Kidney (tissue), 14 donors: ENCODE data around the gene SASH1. TPM values are rescaled to one million over a fixed set of nuclear protein-coding genes. Genes with fewer than 3 reads are reported as not detected.

Experiments used
- DNase-seq, 5 donors: peaks; one replicate each; pipeline ENCODE4 v3.0.0-alpha.2; 2013 to 2020
- FAIRE-seq: peaks from 2 replicates; lab custom pipeline; 2012; peaks lifted over from hg19 to GRCh38; lab: Jason Lieb, UNC
- H3K27ac ChIP-seq, 2 donors: one replicate each; pipeline ENCODE4 v1.7.0; 2013; ENCODE audit warnings: low read depth in 2 of 2, low read length in 2 of 2, inconsistent platforms in 1 of 2
- H3K27me3 ChIP-seq: one replicate; pipeline ENCODE4 v1.7.1; 2013; ENCODE audit warnings: low read length, inconsistent platforms; ENCODE audit not compliant: control insufficient read depth, insufficient read depth
- H3K36me3 ChIP-seq, 3 donors: one replicate each; pipeline versions ENCODE4 v1.7.0 to v1.7.1; 2013; ENCODE audit warnings: low read length in 3 of 3, control low read depth in 1 of 3, inconsistent platforms in 1 of 3; ENCODE audit not compliant: insufficient read depth in 3 of 3, control insufficient read depth in 2 of 3
- H3K4me1 ChIP-seq, 3 donors: one replicate each; pipeline versions ENCODE4 v1.7.0 to v1.7.1; 2013; ENCODE audit warnings: low read length in 3 of 3, inconsistent platforms in 1 of 3, low read depth in 1 of 3; ENCODE audit not compliant: control insufficient read depth in 2 of 3, insufficient read depth in 2 of 3
- H3K4me3 ChIP-seq, 3 donors: one replicate each; pipeline versions ENCODE4 v1.7.0 to v1.8.1; 2013; ENCODE audit warnings: low read length in 3 of 3, control low read depth in 1 of 3, inconsistent platforms in 1 of 3
- H3K9ac ChIP-seq, 3 donors: one replicate each; pipeline versions ENCODE4 v1.7.0 to v1.7.1; 2013; ENCODE audit warnings: low read length in 3 of 3, control low read depth in 1 of 3, inconsistent platforms in 1 of 3
- H3K9me3 ChIP-seq, 3 donors: one replicate each; pipeline versions ENCODE4 v1.7.0 to v1.7.1; 2013; ENCODE audit warnings: low read length in 3 of 3, control low read depth in 1 of 3, inconsistent platforms in 1 of 3; ENCODE audit not compliant: control insufficient read depth in 2 of 3, insufficient read depth in 1 of 3
- intact Hi-C: fragments of 100-400 bp; cut with DNase I; formaldehyde crosslinking; loops from one replicate; pipeline ENCODE4 v1.11.1; 2022
- polyA plus RNA-seq: library from polyadenylated mRNA; stranded (reverse); fragments of 350-450 nt; fragmentation: Illumina TruSeq; extraction: RNeasy Lipid Tissue Mini Kit (QIAGEN cat#74804); gene quantifications from one replicate; pipeline ENCODE4 v1.2.3, GENCODE V29; 2014; ENCODE audit warnings: low read depth, low replicate concordance; ENCODE audit not compliant: insufficient read depth
- total RNA-seq: library from RNA; stranded (reverse); fragmentation: NEBNext Ultra II Directional; extraction: Animal tissue kit (Norgen Biotek cat#: 25700); gene quantifications from one replicate; pipeline ENCODE4 v1.2.1, GENCODE V29; 2021
- TF ChIP-seq, protein P1 (sequence below): IDR thresholded peaks from 3 replicates; pipeline ENCODE4 v1.5.1; 2012; ENCODE audit warnings: mild to moderate bottlenecking, moderate library complexity, borderline replicate concordance; ENCODE audit not compliant: insufficient read depth; ENCODE audit errors: extremely low read depth
- donor health status: control.
- donor health status: control.
- donor health status: control.
- donor health status: control.
- donor health status: control.
- donor health status: DM: yes; HTN: yes; CAD: no.
- donor health status: Normal renal cell carcinoma (clear cell type).

Gene SASH1
- total and polyA plus RNA-seq, 2 donors from 2014 or later, result 6.2 to 148 TPM

GRCh38 chr6:148565930-148566663, 223.5 kb downstream of the SASH1 start:
- FAIRE-seq, result no peak
- TF ChIP-seq, protein P1, sequence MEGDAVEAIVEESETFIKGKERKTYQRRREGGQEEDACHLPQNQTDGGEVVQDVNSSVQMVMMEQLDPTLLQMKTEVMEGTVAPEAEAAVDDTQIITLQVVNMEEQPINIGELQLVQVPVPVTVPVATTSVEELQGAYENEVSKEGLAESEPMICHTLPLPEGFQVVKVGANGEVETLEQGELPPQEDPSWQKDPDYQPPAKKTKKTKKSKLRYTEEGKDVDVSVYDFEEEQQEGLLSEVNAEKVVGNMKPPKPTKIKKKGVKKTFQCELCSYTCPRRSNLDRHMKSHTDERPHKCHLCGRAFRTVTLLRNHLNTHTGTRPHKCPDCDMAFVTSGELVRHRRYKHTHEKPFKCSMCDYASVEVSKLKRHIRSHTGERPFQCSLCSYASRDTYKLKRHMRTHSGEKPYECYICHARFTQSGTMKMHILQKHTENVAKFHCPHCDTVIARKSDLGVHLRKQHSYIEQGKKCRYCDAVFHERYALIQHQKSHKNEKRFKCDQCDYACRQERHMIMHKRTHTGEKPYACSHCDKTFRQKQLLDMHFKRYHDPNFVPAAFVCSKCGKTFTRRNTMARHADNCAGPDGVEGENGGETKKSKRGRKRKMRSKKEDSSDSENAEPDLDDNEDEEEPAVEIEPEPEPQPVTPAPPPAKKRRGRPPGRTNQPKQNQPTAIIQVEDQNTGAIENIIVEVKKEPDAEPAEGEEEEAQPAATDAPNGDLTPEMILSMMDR, result no peak
- no peaks in the 10 kb centered on the region for H3K9me3 ChIP-seq
- no peaks in the 10 kb centered on the region for H3K36me3 ChIP-seq
- H3K4me3 ChIP-seq, result no peak overlapping the region
- no peak overlapping the region for H3K27ac ChIP-seq
- no peak for DNase-seq
- peaks cover 0 to 4% (median 0%) of the 10 kb centered on the region in 3 donors for H3K4me1 ChIP-seq
- intact Hi-C loops, result no loop called here
- H3K9ac ChIP-seq, result no peak overlapping the region
- no peaks in the 10 kb centered on the region for H3K27me3 ChIP-seq

DNA sequence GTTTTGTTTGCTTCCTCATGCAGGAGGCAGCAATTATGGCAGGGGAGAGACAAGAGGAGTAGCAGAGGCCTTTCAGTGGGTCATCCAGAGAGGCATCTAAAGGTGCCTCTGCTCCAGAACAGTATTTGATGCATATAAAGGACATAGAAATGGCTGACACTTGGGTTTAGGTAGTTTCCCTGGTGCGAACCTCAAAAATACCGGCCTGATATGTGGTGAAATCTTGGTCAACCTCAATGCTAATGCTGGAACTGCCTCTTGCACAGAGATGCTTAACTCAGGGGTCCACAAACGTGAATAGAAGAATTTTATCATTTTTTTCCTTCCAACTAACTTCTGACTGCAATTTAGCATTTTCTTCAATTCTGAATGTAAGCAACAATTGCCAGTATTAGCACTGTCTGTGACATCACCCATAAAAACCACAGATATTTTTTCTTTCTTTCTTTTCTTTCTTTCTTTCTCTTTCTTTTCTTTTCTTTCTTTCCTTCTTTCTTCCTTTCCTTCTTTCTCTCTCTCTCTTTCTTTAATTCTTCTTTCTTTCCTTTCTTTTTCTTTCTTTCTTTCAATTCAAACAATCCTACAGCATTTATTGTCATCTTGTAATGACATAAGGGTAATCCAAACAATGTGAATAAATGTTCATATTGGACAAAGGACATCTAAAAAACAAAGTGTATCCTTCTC, 224.2 kb downstream of the SASH1 start:
- intact Hi-C loops, result no loop called here
- H3K9ac ChIP-seq, result no peak overlapping the region
- no peak for DNase-seq
- FAIRE-seq, result no peak
- peaks cover 0 to 4% (median 0%) of the 10 kb centered on the region in 3 donors for H3K4me1 ChIP-seq
- TF ChIP-seq, protein P1, result no peak
- H3K36me3 ChIP-seq, result no peaks in the 10 kb centered on the region
- no peaks in the 10 kb centered on the region for H3K9me3 ChIP-seq
- no peak overlapping the region for H3K27ac ChIP-seq
- H3K4me3 ChIP-seq, result no peak overlapping the region
- no peaks in the 10 kb centered on the region for H3K27me3 ChIP-seq

GRCh38 chr6:148570456-148570855, 227.8 kb downstream of the SASH1 start:
- no peaks in the 10 kb centered on the region for H3K9me3 ChIP-seq
- no peak overlapping the region for H3K9ac ChIP-seq
- no peak overlapping the region for H3K27ac ChIP-seq
- no peak for DNase-seq
- TF ChIP-seq, protein P1, result no peak
- FAIRE-seq, result no peak
- no peak overlapping the region for H3K4me3 ChIP-seq
- H3K4me1 ChIP-seq, result peaks cover 0 to 4% (median 0%) of the 10 kb centered on the region in 3 donors
- no peaks in the 10 kb centered on the region for H3K36me3 ChIP-seq
- H3K27me3 ChIP-seq, result no peaks in the 10 kb centered on the region
- intact Hi-C loops, result no loop called here
